OCI-LY1 (cell line): ENCODE data around the gene P2RY2.

Source experiments
- H2AFZ ChIP-seq: fragments of 200-600 bp; sonication (generic), shearing (Covaris generic); 2 replicates; pipeline ENCODE4 v1.6.0; 2014; ENCODE audit warnings: antibody characterized with exemption, mild to moderate bottlenecking, low read length
- H3F3A ChIP-seq: fragments of 200-600 bp; sonication (generic), shearing (Covaris generic); 2 replicates; pipeline ENCODE4 v1.6.0; 2014; ENCODE audit warnings: mild to moderate bottlenecking, antibody characterized with exemption, low read length, moderate library complexity; ENCODE audit not compliant: insufficient read depth
- H3K27ac ChIP-seq: fragments of 200-600 bp; sonication (generic); 2 replicates; pipeline ENCODE4 v1.5.1; 2014; ENCODE audit warnings: low read length, mixed run types, mild to moderate bottlenecking, low read depth; ENCODE audit not compliant: poor library complexity, severe bottlenecking
- H3K27me3 ChIP-seq: fragments of 200-600 bp; sonication (generic); 2 replicates; pipeline ENCODE4 v1.6.0; 2014; ENCODE audit warnings: antibody characterized with exemption, mild to moderate bottlenecking, low read length, moderate library complexity; ENCODE audit not compliant: insufficient read depth
- H3K36me3 ChIP-seq: fragments of 200-600 bp; sonication (generic); 2 replicates; pipeline ENCODE4 v1.6.1; 2014; ENCODE audit warnings: mild to moderate bottlenecking, antibody characterized with exemption, low read length, moderate library complexity, mixed read lengths; ENCODE audit not compliant: insufficient read depth
- H3K4me1 ChIP-seq: fragments of 200-600 bp; sonication (generic); 2 replicates; pipeline ENCODE4 v1.5.1; 2014; ENCODE audit warnings: mild to moderate bottlenecking, low read length, moderate library complexity; ENCODE audit not compliant: insufficient read depth, severe bottlenecking
- H3K4me2 ChIP-seq: fragments of 200-600 bp; sonication (generic), shearing (Covaris generic); 2 replicates; pipeline ENCODE4 v1.6.1; 2014; ENCODE audit warnings: low read length
- H3K4me3 ChIP-seq: fragments of 200-600 bp; sonication (generic); 2 replicates; pipeline ENCODE4 v1.5.1; 2014; ENCODE audit warnings: low read length, low read depth, mild to moderate bottlenecking, mixed read lengths; ENCODE audit not compliant: poor library complexity, severe bottlenecking
- H3K79me2 ChIP-seq: fragments of 200-600 bp; shearing (Covaris generic); 2 replicates; pipeline ENCODE4 v1.6.1; 2016; ENCODE audit warnings: mixed run types, low read length, mixed read lengths; ENCODE audit not compliant: insufficient read depth
- H3K9ac ChIP-seq: fragments of 200-600 bp; sonication (generic), shearing (Covaris generic); 2 replicates; pipeline ENCODE4 v1.6.1; 2014; ENCODE audit warnings: mild to moderate bottlenecking, low read length, mixed read lengths
- H3K9me2 ChIP-seq: fragments of 200-600 bp; sonication (generic), shearing (Covaris generic); 2 replicates; pipeline ENCODE4 v1.6.1; 2014; ENCODE audit warnings: low read depth, mild to moderate bottlenecking, low read length, mixed read lengths
- H3K9me3 ChIP-seq: fragments of 200-600 bp; shearing (Covaris generic); 2 replicates; pipeline ENCODE4 v1.6.1; 2014; ENCODE audit warnings: low read length, mixed read lengths
- H4K20me1 ChIP-seq: fragments of 200-600 bp; sonication (generic), shearing (Covaris generic); 2 replicates; pipeline ENCODE4 v1.6.0; 2016; ENCODE audit warnings: mild to moderate bottlenecking, low read length; ENCODE audit not compliant: insufficient read depth
- EZH2 ChIP-seq: fragments of 200-600 bp; sonication (generic), shearing (Covaris generic); IDR thresholded peaks from 2 replicates; pipeline ENCODE4 v1.8.0; 2017; ENCODE audit warnings: borderline replicate concordance, mixed run types, mild to moderate bottlenecking, antibody characterized with exemption, low read length, moderate library complexity, mixed read lengths
- TF ChIP-seq, protein P1 (sequence below): fragments of 200-600 bp; sonication (generic), shearing (Covaris generic); IDR thresholded peaks from 2 replicates; pipeline ENCODE4 v1.5.1; 2017; ENCODE audit warnings: mild to moderate bottlenecking, antibody characterized with exemption, low read length, moderate library complexity, mixed read lengths

The P2RY2 gene

DNA sequence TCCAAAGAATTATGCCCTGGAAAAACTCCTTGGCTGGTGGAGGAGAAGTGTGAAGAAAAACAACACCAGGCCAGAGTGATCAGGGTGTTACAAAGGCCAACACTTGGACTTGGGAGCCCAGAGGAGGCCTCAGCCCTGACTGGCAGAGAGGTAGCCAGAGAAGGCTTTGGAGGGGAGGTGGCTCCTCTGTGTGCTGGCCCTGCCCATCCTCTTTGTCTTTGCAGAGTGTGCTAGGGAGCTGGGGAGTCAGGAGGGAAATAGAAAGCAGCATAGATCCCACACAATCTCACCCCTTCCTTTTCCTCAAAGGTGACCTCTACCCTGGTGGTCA is 42.0 kb downstream of the P2RY2 start:
- Histone ChIP-seq H3K9me3 (no peaks in the 10 kb centered on the region), H3K9me2 (no peaks in the 10 kb centered on the region)

GRCh38 chr11:73262851-73263495 is 44.9 kb downstream of the P2RY2 start:
- no peaks in the 10 kb centered on the region for H3K9me3 ChIP-seq
- no peaks in the 10 kb centered on the region for H3K36me3 ChIP-seq
- no peaks in the 10 kb centered on the region for H3K4me1 ChIP-seq
- H3K9me2 ChIP-seq = no peaks in the 10 kb centered on the region
- H3K9ac ChIP-seq = no peak overlapping the region
- H3K27ac ChIP-seq = no peak overlapping the region
- no peaks in the 10 kb centered on the region for H3K27me3 ChIP-seq
- no peak for TF ChIP-seq EZH2
- TF ChIP-seq, protein P1, sequence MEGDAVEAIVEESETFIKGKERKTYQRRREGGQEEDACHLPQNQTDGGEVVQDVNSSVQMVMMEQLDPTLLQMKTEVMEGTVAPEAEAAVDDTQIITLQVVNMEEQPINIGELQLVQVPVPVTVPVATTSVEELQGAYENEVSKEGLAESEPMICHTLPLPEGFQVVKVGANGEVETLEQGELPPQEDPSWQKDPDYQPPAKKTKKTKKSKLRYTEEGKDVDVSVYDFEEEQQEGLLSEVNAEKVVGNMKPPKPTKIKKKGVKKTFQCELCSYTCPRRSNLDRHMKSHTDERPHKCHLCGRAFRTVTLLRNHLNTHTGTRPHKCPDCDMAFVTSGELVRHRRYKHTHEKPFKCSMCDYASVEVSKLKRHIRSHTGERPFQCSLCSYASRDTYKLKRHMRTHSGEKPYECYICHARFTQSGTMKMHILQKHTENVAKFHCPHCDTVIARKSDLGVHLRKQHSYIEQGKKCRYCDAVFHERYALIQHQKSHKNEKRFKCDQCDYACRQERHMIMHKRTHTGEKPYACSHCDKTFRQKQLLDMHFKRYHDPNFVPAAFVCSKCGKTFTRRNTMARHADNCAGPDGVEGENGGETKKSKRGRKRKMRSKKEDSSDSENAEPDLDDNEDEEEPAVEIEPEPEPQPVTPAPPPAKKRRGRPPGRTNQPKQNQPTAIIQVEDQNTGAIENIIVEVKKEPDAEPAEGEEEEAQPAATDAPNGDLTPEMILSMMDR = no peak
- no peaks in the 10 kb centered on the region for H4K20me1 ChIP-seq
- H3K4me3 ChIP-seq = no peak overlapping the region
- no peak overlapping the region for H2AFZ ChIP-seq
- no peaks in the 10 kb centered on the region for H3F3A ChIP-seq
- no peak overlapping the region for H3K4me2 ChIP-seq
- H3K79me2 ChIP-seq = no peaks in the 10 kb centered on the region

More for the DNA sequence above, 42.0 kb downstream of the P2RY2 start:
- H3K9ac ChIP-seq = no peak overlapping the region
- H3K27ac ChIP-seq = no peak overlapping the region
- H3F3A ChIP-seq = no peaks in the 10 kb centered on the region
- no peak overlapping the region for H3K4me2 ChIP-seq
- H3K79me2 ChIP-seq = no peaks in the 10 kb centered on the region
- no peak overlapping the region for H2AFZ ChIP-seq
- TF ChIP-seq, protein P1 = no peak
- no peak for TF ChIP-seq EZH2
- H3K27me3 ChIP-seq = no peaks in the 10 kb centered on the region
- no peaks in the 10 kb centered on the region for H3K36me3 ChIP-seq
- no peaks in the 10 kb centered on the region for H4K20me1 ChIP-seq
- H3K4me1 ChIP-seq = no peaks in the 10 kb centered on the region
- H3K4me3 ChIP-seq = no peak overlapping the region

- no peaks in the 10 kb centered on the region for H4K20me1 ChIP-seq
Measured at GRCh38 chr11:73263640-73264039, 45.6 kb downstream of the P2RY2 start.

More at GRCh38 chr11:73263640-73264039, 45.6 kb downstream of the P2RY2 start:
- Histone ChIP-seq H3F3A (no peaks in the 10 kb centered on the region), H3K4me1 (no peaks in the 10 kb centered on the region), H3K79me2 (no peaks in the 10 kb centered on the region), H2AFZ (no peak overlapping the region), H3K4me2 (no peak overlapping the region), H3K9me3 (no peaks in the 10 kb centered on the region), H3K27me3 (no peaks in the 10 kb centered on the region), H3K9me2 (no peaks in the 10 kb centered on the region), H3K27ac (no peak overlapping the region), H3K9ac (no peak overlapping the region), H3K36me3 (no peaks in the 10 kb centered on the region), H3K4me3 (no peak overlapping the region)
- TF ChIP-seq, protein P1 = no peak
- TF ChIP-seq EZH2 = no peak
